Astrocyte (in vitro differentiated cells and primary cell): ENCODE data around the gene IQCB1. TPM values are rescaled to one million over a fixed set of nuclear protein-coding genes. Genes with fewer than 3 reads are reported as not detected.

Experiments used
- DNase-seq: peaks from one replicate; pipeline ENCODE4 v3.0.0-alpha.2; 2010; ENCODE audit warnings: low read depth
- FAIRE-seq: peaks from 2 replicates; lab custom pipeline; 2011; peaks lifted over from hg19 to GRCh38; lab: Jason Lieb, UNC
- H2AFZ ChIP-seq: 2 replicates; pipeline ENCODE4 v1.6.0; 2012; ENCODE audit warnings: low read depth, low read length, inconsistent platforms
- H3K27ac ChIP-seq: 2 replicates; pipeline ENCODE4 v1.5.1; 2011; ENCODE audit warnings: low read depth, low read length, inconsistent platforms
- H3K27me3 ChIP-seq: 2 replicates; pipeline ENCODE4 v1.6.0; 2011; ENCODE audit warnings: low read length, inconsistent platforms; ENCODE audit not compliant: insufficient read depth
- H3K36me3 ChIP-seq: 2 replicates; pipeline ENCODE4 v1.5.1; 2011; ENCODE audit warnings: low read length, inconsistent platforms; ENCODE audit not compliant: insufficient read depth
- H3K4me1 ChIP-seq: 2 replicates; pipeline ENCODE4 v1.5.1; 2011; ENCODE audit warnings: low read length, inconsistent platforms; ENCODE audit not compliant: insufficient read depth
- H3K4me2 ChIP-seq: 2 replicates; pipeline ENCODE4 v1.6.0; 2012; ENCODE audit warnings: low read length, inconsistent platforms
- H3K4me3 ChIP-seq: 2 replicates; pipeline ENCODE4 v1.5.1; 2011; ENCODE audit warnings: low read depth, mild to moderate bottlenecking, low read length, inconsistent platforms; ENCODE audit not compliant: insufficient read depth
- H3K79me2 ChIP-seq: 2 replicates; pipeline ENCODE4 v1.6.0; 2012; ENCODE audit warnings: mild to moderate bottlenecking, low read length, inconsistent platforms; ENCODE audit not compliant: insufficient read depth
- H3K9ac ChIP-seq: 2 replicates; pipeline ENCODE4 v1.6.0; 2012; ENCODE audit warnings: mild to moderate bottlenecking, low read length, inconsistent platforms
- H3K9me3 ChIP-seq: 2 replicates; pipeline ENCODE4 v1.5.1; 2012; ENCODE audit warnings: low read depth, mild to moderate bottlenecking, low read length, inconsistent platforms; ENCODE audit not compliant: insufficient read depth
- H4K20me1 ChIP-seq: 2 replicates; pipeline ENCODE4 v1.6.0; 2012; ENCODE audit warnings: low read length, inconsistent platforms; ENCODE audit not compliant: insufficient read depth
- H3K27ac Mint-ChIP-seq: one replicate; pipeline ENCODE4 v1.8.0; 2021; ENCODE audit warnings: mild to moderate bottlenecking, mixed read lengths; ENCODE audit not compliant: unreplicated experiment
- H3K27me3 Mint-ChIP-seq: one replicate; pipeline ENCODE4 v1.8.0; 2021; ENCODE audit warnings: low read depth, mixed read lengths; ENCODE audit not compliant: unreplicated experiment
- H3K36me3 Mint-ChIP-seq: one replicate; pipeline ENCODE4 v1.8.0; 2021; ENCODE audit warnings: low read depth, mixed read lengths; ENCODE audit not compliant: unreplicated experiment
- H3K4me1 Mint-ChIP-seq: one replicate; pipeline ENCODE4 v1.8.0; 2021; ENCODE audit warnings: low read depth, mixed read lengths; ENCODE audit not compliant: unreplicated experiment
- H3K4me3 Mint-ChIP-seq: one replicate; pipeline ENCODE4 v1.8.0; 2021; ENCODE audit warnings: mild to moderate bottlenecking, moderate library complexity, mixed read lengths; ENCODE audit not compliant: unreplicated experiment
- H3K9me3 Mint-ChIP-seq: one replicate; pipeline ENCODE4 v1.8.0; 2021; ENCODE audit warnings: mild to moderate bottlenecking, mixed read lengths; ENCODE audit not compliant: unreplicated experiment
- CTCF ChIP-seq: IDR thresholded peaks from 2 replicates; pipeline ENCODE4 v1.5.1; 2011; ENCODE audit warnings: low read depth, mild to moderate bottlenecking, inconsistent platforms, low read length, moderate library complexity; ENCODE audit not compliant: insufficient read depth
- EZH2 ChIP-seq: IDR thresholded peaks from 2 replicates; pipeline ENCODE4 v1.6.1; 2012; ENCODE audit warnings: mild to moderate bottlenecking, low read length, inconsistent platforms; ENCODE audit not compliant: insufficient read depth
- total RNA-seq: library from RNA; stranded (reverse); gene quantifications from 2 replicates; pipeline ENCODE4 v1.2.1, GENCODE V29; 2021

Gene IQCB1
- total RNA-seq, 1 donor from 2014 or later, result 13.8 TPM

- Mint-ChIP-seq H3K27me3 (no peaks in the 10 kb centered on the region), H3K4me3 (no peak overlapping the region), H3K4me1 (no peaks in the 10 kb centered on the region), H3K36me3 (peaks cover 37% of the 10 kb centered on the region), H3K27ac (no peak overlapping the region), H3K9me3 (peaks cover 7% of the 10 kb centered on the region)
- Histone ChIP-seq H2AFZ (no peak overlapping the region), H3K27me3 (no peaks in the 10 kb centered on the region), H3K4me1 (no peaks in the 10 kb centered on the region), H3K27ac (no peak overlapping the region), H3K9ac (no peak overlapping the region), H4K20me1 (no peaks in the 10 kb centered on the region), H3K36me3 (peaks cover 33% of the 10 kb centered on the region), H3K79me2 (peaks cover 9% of the 10 kb centered on the region), H3K9me3 (no peaks in the 10 kb centered on the region), H3K4me2 (no peak overlapping the region), H3K4me3 (no peak overlapping the region)
- FAIRE-seq, result no peak
- DNase-seq, result peak; percentile 7
- no peak for TF ChIP-seq CTCF
- TF ChIP-seq EZH2, result no peak
Measured at GRCh38 chr3:121821421-121822199, 13.2 kb downstream of the IQCB1 start.

- Histone ChIP-seq H3K4me3 (no peak overlapping the region), H3K79me2 (peaks cover 19% of the 10 kb centered on the region), H3K4me2 (no peak overlapping the region), H3K4me1 (no peaks in the 10 kb centered on the region), H3K9ac (no peak overlapping the region), H3K36me3 (peaks cover 15% of the 10 kb centered on the region), H3K27ac (no peak overlapping the region), H2AFZ (no peak overlapping the region), H4K20me1 (no peaks in the 10 kb centered on the region), H3K9me3 (no peaks in the 10 kb centered on the region), H3K27me3 (no peaks in the 10 kb centered on the region)
- DNase-seq (no peak), FAIRE-seq (no peak)
- Mint-ChIP-seq H3K4me3 (no peak overlapping the region), H3K27me3 (no peaks in the 10 kb centered on the region), H3K36me3 (peaks cover 37% of the 10 kb centered on the region), H3K27ac (no peak overlapping the region), H3K4me1 (no peaks in the 10 kb centered on the region), H3K9me3 (peaks cover 7% of the 10 kb centered on the region)
- TF ChIP-seq CTCF, result no peak
- no peak for TF ChIP-seq EZH2
Measured at GRCh38 chr3:121819236-121819635, 15.6 kb downstream of the IQCB1 start.

- Histone ChIP-seq H3K4me2 (no peak overlapping the region), H4K20me1 (no peaks in the 10 kb centered on the region), H2AFZ (no peak overlapping the region), H3K27me3 (no peaks in the 10 kb centered on the region), H3K4me3 (no peak overlapping the region), H3K4me1 (no peaks in the 10 kb centered on the region), H3K27ac (no peak overlapping the region), H3K79me2 (peaks cover 19% of the 10 kb centered on the region), H3K9ac (no peak overlapping the region), H3K9me3 (no peaks in the 10 kb centered on the region), H3K36me3 (peaks cover 10% of the 10 kb centered on the region)
- Mint-ChIP-seq H3K9me3 (peaks cover 7% of the 10 kb centered on the region), H3K27me3 (no peaks in the 10 kb centered on the region), H3K27ac (no peak overlapping the region), H3K4me1 (no peaks in the 10 kb centered on the region), H3K36me3 (peaks cover 36% of the 10 kb centered on the region), H3K4me3 (no peak overlapping the region)
- no peak for FAIRE-seq
- no peak for TF ChIP-seq EZH2
- TF ChIP-seq CTCF, result no peak
- no peak for DNase-seq
Measured at GRCh38 chr3:121818578-121818977, 16.3 kb downstream of the IQCB1 start.
